Measurements from ENCODE around the gene KIT.

The KIT gene

GRCh38 chr4:54662123-54662522 is 4.4 kb downstream of the KIT start:
- peaks cover 20% of the 10 kb centered on the region for H3K27me3 ChIP-seq (replicated peaks; ENCODE audit: insufficient read depth, low read length)
- H3K9me2 ChIP-seq (replicated peaks; ENCODE audit: insufficient read depth, low read length), result no peaks in the 10 kb centered on the region
- no peak overlapping the region for H3K9ac ChIP-seq (ENCODE audit: low read length)
- TF ChIP-seq, protein P1, sequence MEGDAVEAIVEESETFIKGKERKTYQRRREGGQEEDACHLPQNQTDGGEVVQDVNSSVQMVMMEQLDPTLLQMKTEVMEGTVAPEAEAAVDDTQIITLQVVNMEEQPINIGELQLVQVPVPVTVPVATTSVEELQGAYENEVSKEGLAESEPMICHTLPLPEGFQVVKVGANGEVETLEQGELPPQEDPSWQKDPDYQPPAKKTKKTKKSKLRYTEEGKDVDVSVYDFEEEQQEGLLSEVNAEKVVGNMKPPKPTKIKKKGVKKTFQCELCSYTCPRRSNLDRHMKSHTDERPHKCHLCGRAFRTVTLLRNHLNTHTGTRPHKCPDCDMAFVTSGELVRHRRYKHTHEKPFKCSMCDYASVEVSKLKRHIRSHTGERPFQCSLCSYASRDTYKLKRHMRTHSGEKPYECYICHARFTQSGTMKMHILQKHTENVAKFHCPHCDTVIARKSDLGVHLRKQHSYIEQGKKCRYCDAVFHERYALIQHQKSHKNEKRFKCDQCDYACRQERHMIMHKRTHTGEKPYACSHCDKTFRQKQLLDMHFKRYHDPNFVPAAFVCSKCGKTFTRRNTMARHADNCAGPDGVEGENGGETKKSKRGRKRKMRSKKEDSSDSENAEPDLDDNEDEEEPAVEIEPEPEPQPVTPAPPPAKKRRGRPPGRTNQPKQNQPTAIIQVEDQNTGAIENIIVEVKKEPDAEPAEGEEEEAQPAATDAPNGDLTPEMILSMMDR (IDR thresholded peaks at IDR 0.05; ENCODE audit: low read length), result no peak
- no peak for TF ChIP-seq EZH2 (optimal IDR thresholded peaks at IDR 0.05; ENCODE audit: low read depth, low read length)
- TF ChIP-seq EZH2phosphoT487 (IDR thresholded peaks at IDR 0.05; ENCODE audit: low read length), result no peak
- no peaks in the 10 kb centered on the region for H4K20me1 ChIP-seq (ENCODE audit: insufficient read depth, low read length)
- no peaks in the 10 kb centered on the region for H3K4me1 ChIP-seq (ENCODE audit: low read length)
- H3K4me2 ChIP-seq (ENCODE audit: low read depth, low read length), result no peak overlapping the region
- no peak overlapping the region for H2AFZ ChIP-seq (ENCODE audit: low read length)
- H3K36me3 ChIP-seq (replicated peaks; ENCODE audit: insufficient read depth, low read length), result no peaks in the 10 kb centered on the region
- H3K4me3 ChIP-seq (ENCODE audit: low read length), result no peak overlapping the region
- H3K9me3 ChIP-seq (replicated peaks; ENCODE audit: insufficient read depth, low read length), result no peaks in the 10 kb centered on the region
- DNase-seq, result no peak
- H3K79me2 ChIP-seq (ENCODE audit: low read length), result no peaks in the 10 kb centered on the region
- H3F3A ChIP-seq (ENCODE audit: insufficient read depth, low read length), result no peaks in the 10 kb centered on the region
- H3K27ac ChIP-seq (ENCODE audit: low read length), result no peak overlapping the region

DNA sequence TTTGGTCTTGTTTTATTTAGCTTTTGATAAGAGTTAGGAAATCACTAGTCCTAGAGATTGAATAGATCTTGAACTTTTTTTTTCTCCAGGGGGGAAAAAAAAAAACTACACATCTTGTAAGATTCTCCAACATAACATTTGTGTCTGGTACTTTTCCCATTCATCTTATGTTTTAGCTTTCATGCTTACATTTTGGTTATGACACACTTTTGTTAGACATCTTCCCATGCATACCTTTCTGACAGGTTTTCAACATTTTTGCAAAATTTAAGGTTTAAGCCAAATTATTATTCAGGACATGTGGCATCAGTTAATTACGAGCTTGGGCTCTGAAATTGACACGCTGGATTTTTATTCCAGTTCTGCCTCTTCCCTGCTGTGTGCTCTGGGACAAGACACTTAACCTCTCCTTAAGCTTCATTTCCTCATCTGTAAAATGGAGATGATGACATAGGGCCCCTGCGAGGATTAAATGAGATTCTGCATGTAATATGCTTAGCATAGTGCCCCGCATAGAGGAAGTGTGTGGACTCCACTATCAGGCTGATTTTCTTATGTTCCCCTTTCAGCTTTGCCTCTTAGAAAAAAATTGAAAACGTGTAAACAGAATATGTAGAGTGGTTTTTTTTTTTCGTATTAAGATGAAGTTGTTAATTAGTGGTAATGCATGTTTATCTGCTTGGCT is 5.3 kb downstream of the KIT start:
- H3K4me1 ChIP-seq (ENCODE audit: low read length), result no peaks in the 10 kb centered on the region
- no peak for DNase-seq
- no peak overlapping the region for H3K9ac ChIP-seq (ENCODE audit: low read length)
- no peak overlapping the region for H3K4me2 ChIP-seq (ENCODE audit: low read depth, low read length)
- no peaks in the 10 kb centered on the region for H3K79me2 ChIP-seq (ENCODE audit: low read length)
- peaks cover 11% of the 10 kb centered on the region; the same call in 1 of the 2 replicates for H3K27me3 ChIP-seq (replicated peaks; ENCODE audit: insufficient read depth, low read length)
- no peak for TF ChIP-seq EZH2phosphoT487 (IDR thresholded peaks at IDR 0.05; ENCODE audit: low read length)
- TF ChIP-seq, protein P1 (IDR thresholded peaks at IDR 0.05; ENCODE audit: low read length), result no peak
- no peak for TF ChIP-seq EZH2 (optimal IDR thresholded peaks at IDR 0.05; ENCODE audit: low read depth, low read length)
- H3K9me2 ChIP-seq (replicated peaks; ENCODE audit: insufficient read depth, low read length), result no peaks in the 10 kb centered on the region
- H3K9me3 ChIP-seq (replicated peaks; ENCODE audit: insufficient read depth, low read length), result no peaks in the 10 kb centered on the region
- H3K4me3 ChIP-seq (ENCODE audit: low read length), result no peak overlapping the region
- no peak overlapping the region for H3K27ac ChIP-seq (ENCODE audit: low read length)
- H2AFZ ChIP-seq (ENCODE audit: low read length), result no peak overlapping the region
- no peaks in the 10 kb centered on the region for H4K20me1 ChIP-seq (ENCODE audit: insufficient read depth, low read length)
- H3K36me3 ChIP-seq (replicated peaks; ENCODE audit: insufficient read depth, low read length), result no peaks in the 10 kb centered on the region
- H3F3A ChIP-seq (ENCODE audit: insufficient read depth, low read length), result no peaks in the 10 kb centered on the region

GRCh38 chr4:54664400-54664799 is 6.6 kb downstream of the KIT start:
- Histone ChIP-seq H3F3A (ENCODE audit: insufficient read depth, low read length) (no peaks in the 10 kb centered on the region), H3K4me2 (ENCODE audit: low read depth, low read length) (no peak overlapping the region), H3K9me2 (replicated peaks; ENCODE audit: insufficient read depth, low read length) (no peaks in the 10 kb centered on the region), H3K27me3 (replicated peaks; ENCODE audit: insufficient read depth, low read length) (peaks cover 5% of the 10 kb centered on the region; the same call in 1 of the 2 replicates), H3K4me3 (ENCODE audit: low read length) (no peak overlapping the region), H2AFZ (ENCODE audit: low read length) (no peak overlapping the region), H3K79me2 (ENCODE audit: low read length) (no peaks in the 10 kb centered on the region), H3K9me3 (replicated peaks; ENCODE audit: insufficient read depth, low read length) (no peaks in the 10 kb centered on the region), H4K20me1 (ENCODE audit: insufficient read depth, low read length) (no peaks in the 10 kb centered on the region), H3K27ac (ENCODE audit: low read length) (no peak overlapping the region), H3K4me1 (ENCODE audit: low read length) (no peaks in the 10 kb centered on the region), H3K9ac (ENCODE audit: low read length) (no peak overlapping the region), H3K36me3 (replicated peaks; ENCODE audit: insufficient read depth, low read length) (no peaks in the 10 kb centered on the region)
- no peak for TF ChIP-seq EZH2phosphoT487 (IDR thresholded peaks at IDR 0.05; ENCODE audit: low read length)
- no peak for DNase-seq

GRCh38 chr4:54668014-54668611 is 10.4 kb downstream of the KIT start:
- TF ChIP-seq EZH2phosphoT487 (IDR thresholded peaks at IDR 0.05; ENCODE audit: low read length), result no peak
- TF ChIP-seq EZH2 (optimal IDR thresholded peaks at IDR 0.05; ENCODE audit: low read depth, low read length), result no peak
- TF ChIP-seq, protein P1 (IDR thresholded peaks at IDR 0.05; ENCODE audit: low read length), result no peak
- Histone ChIP-seq H3K4me2 (ENCODE audit: low read depth, low read length) (no peak overlapping the region), H3K9me3 (replicated peaks; ENCODE audit: insufficient read depth, low read length) (no peaks in the 10 kb centered on the region), H3F3A (ENCODE audit: insufficient read depth, low read length) (no peaks in the 10 kb centered on the region), H4K20me1 (ENCODE audit: insufficient read depth, low read length) (no peaks in the 10 kb centered on the region), H3K27ac (ENCODE audit: low read length) (no peak overlapping the region), H3K4me1 (ENCODE audit: low read length) (no peaks in the 10 kb centered on the region), H3K27me3 (replicated peaks; ENCODE audit: insufficient read depth, low read length) (no peaks in the 10 kb centered on the region), H3K79me2 (ENCODE audit: low read length) (no peaks in the 10 kb centered on the region), H2AFZ (ENCODE audit: low read length) (no peak overlapping the region), H3K4me3 (ENCODE audit: low read length) (no peak overlapping the region), H3K36me3 (replicated peaks; ENCODE audit: insufficient read depth, low read length) (no peaks in the 10 kb centered on the region), H3K9ac (ENCODE audit: low read length) (no peak overlapping the region), H3K9me2 (replicated peaks; ENCODE audit: insufficient read depth, low read length) (no peaks in the 10 kb centered on the region)
- no peak for DNase-seq
